KMS-11 (cell line): Measurements from ENCODE around the gene MAGOH.

Experiments used
- H2AFZ ChIP-seq: fragments of 200-600 bp; sonication (generic); 2 replicates; pipeline ENCODE4 v1.6.1; 2016; ENCODE audit warnings: antibody characterized with exemption, mixed run types, low read depth
- H3K27ac ChIP-seq: fragments of 200-600 bp; sonication (generic); 2 replicates; pipeline ENCODE4 v1.6.1; 2016; ENCODE audit warnings: mild to moderate bottlenecking, mixed run types
- H3K27me3 ChIP-seq: fragments of 200-600 bp; sonication (generic); 2 replicates; pipeline ENCODE4 v1.6.1; 2017; ENCODE audit warnings: mild to moderate bottlenecking, low read depth, mixed run types, moderate library complexity; ENCODE audit not compliant: insufficient read depth
- H3K36me3 ChIP-seq: fragments of 200-600 bp; sonication (generic); 2 replicates; pipeline ENCODE4 v1.6.1; 2017; ENCODE audit warnings: mild to moderate bottlenecking, mixed run types; ENCODE audit not compliant: insufficient read depth
- H3K4me1 ChIP-seq: fragments of 200-600 bp; sonication (generic); 2 replicates; pipeline ENCODE4 v1.6.1; 2016; ENCODE audit warnings: mild to moderate bottlenecking, low read depth, mixed run types; ENCODE audit not compliant: poor library complexity, severe bottlenecking
- H3K4me2 ChIP-seq: fragments of 200-600 bp; sonication (generic); 2 replicates; pipeline ENCODE4 v1.7.0; 2016; ENCODE audit warnings: mild to moderate bottlenecking, mixed run types
- H3K4me3 ChIP-seq: fragments of 200-600 bp; sonication (generic); IDR thresholded peaks from 2 replicates; pipeline ENCODE4 v1.6.1; 2017; ENCODE audit warnings: low read depth, low read length, mixed read lengths; ENCODE audit not compliant: insufficient read depth
- H3K79me2 ChIP-seq: fragments of 200-600 bp; sonication (generic); 2 replicates; pipeline ENCODE4 v1.6.1; 2016; ENCODE audit warnings: low read depth, mixed run types; ENCODE audit not compliant: insufficient read depth
- H3K9ac ChIP-seq: fragments of 200-600 bp; sonication (generic); 2 replicates; pipeline ENCODE4 v1.6.1; 2016; ENCODE audit warnings: mild to moderate bottlenecking, mixed run types
- H4K20me1 ChIP-seq: fragments of 200-600 bp; sonication (generic); 2 replicates; pipeline ENCODE4 v1.6.1; 2016; ENCODE audit warnings: mild to moderate bottlenecking, mixed run types; ENCODE audit not compliant: insufficient read depth
- CTCF ChIP-seq: fragments of 200-600 bp; sonication (generic); conservative IDR thresholded peaks from 2 replicates; pipeline ENCODE4 v1.6.1; 2017; ENCODE audit warnings: low read depth, mild to moderate bottlenecking, antibody characterized with exemption, low read length, moderate library complexity, mixed read lengths

MAGOH gene

GRCh38 chr1:53270107-53270506 is 31.8 kb upstream of the MAGOH start:
- Histone ChIP-seq H3K4me2 (no peak overlapping the region), H3K9ac (no peak overlapping the region), H3K4me1 (peaks cover 15% of the 10 kb centered on the region), H3K27me3 (no peaks in the 10 kb centered on the region), H3K36me3 (peaks cover 3% of the 10 kb centered on the region), H4K20me1 (no peaks in the 10 kb centered on the region), H2AFZ (no peak overlapping the region), H3K79me2 (no peaks in the 10 kb centered on the region), H3K4me3 (no peak overlapping the region), H3K27ac (no peak overlapping the region)
- TF ChIP-seq CTCF, result no peak

- TF ChIP-seq CTCF, result no peak
- Histone ChIP-seq H3K79me2 (no peaks in the 10 kb centered on the region), H3K4me1 (peaks cover 15% of the 10 kb centered on the region), H3K27me3 (no peaks in the 10 kb centered on the region), H3K9ac (no peak overlapping the region), H2AFZ (no peak overlapping the region), H3K36me3 (peaks cover 5% of the 10 kb centered on the region; the same call in 1 of the 2 replicates), H3K4me2 (no peak overlapping the region), H4K20me1 (no peaks in the 10 kb centered on the region), H3K4me3 (no peak overlapping the region), H3K27ac (no peak overlapping the region)
Measured at GRCh38 chr1:53267761-53268160, 29.4 kb upstream of the MAGOH start.

GRCh38 chr1:53266038-53266437 is 27.7 kb upstream of the MAGOH start:
- no peak overlapping the region for H3K9ac ChIP-seq
- no peaks in the 10 kb centered on the region for H3K79me2 ChIP-seq
- H3K4me2 ChIP-seq, result no peak overlapping the region
- H3K4me1 ChIP-seq, result peaks cover 12% of the 10 kb centered on the region
- H2AFZ ChIP-seq, result no peak overlapping the region
- no peaks in the 10 kb centered on the region for H3K27me3 ChIP-seq
- no peak overlapping the region for H3K4me3 ChIP-seq
- peak; percentile 42 for TF ChIP-seq CTCF
- H4K20me1 ChIP-seq, result no peaks in the 10 kb centered on the region
- no peak overlapping the region for H3K27ac ChIP-seq
- H3K36me3 ChIP-seq, result peaks cover 16% of the 10 kb centered on the region; the same call in 1 of the 2 replicates

- H3K79me2 ChIP-seq, result no peaks in the 10 kb centered on the region
- H2AFZ ChIP-seq, result no peak overlapping the region
- H3K4me3 ChIP-seq, result no peak overlapping the region
- H3K27ac ChIP-seq, result no peak overlapping the region
- H3K27me3 ChIP-seq, result no peaks in the 10 kb centered on the region
- H3K4me1 ChIP-seq, result peaks cover 8% of the 10 kb centered on the region
- H4K20me1 ChIP-seq, result no peaks in the 10 kb centered on the region
- H3K9ac ChIP-seq, result no peak overlapping the region
- no peak overlapping the region for H3K4me2 ChIP-seq
- H3K36me3 ChIP-seq, result peaks cover 16% of the 10 kb centered on the region; the same call in 1 of the 2 replicates
- TF ChIP-seq CTCF, result no peak; the same call in 1 of the 2 replicates
Measured at GRCh38 chr1:53265581-53265980, 27.3 kb upstream of the MAGOH start.
